H1 (cell line): Measurements from ENCODE around the gene ZMYND10. TPM values are rescaled to one million over a fixed set of nuclear protein-coding genes. Genes with fewer than 3 reads are reported as not detected.

Source experiments
- CTCF ChIA-PET: fragments of 300-600 bp; sonication (Branson Sonifier 250); formaldehyde crosslinking; loops from one replicate; lab custom pipeline; 2021; ENCODE audit not compliant: partially characterized antibody; lab: Charles Lee
- POLR2A ChIA-PET: fragments of 300-600 bp; sonication (Branson Sonifier 250); formaldehyde crosslinking; loops from one replicate; lab custom pipeline; 2021; ENCODE audit warnings: inconsistent platforms; ENCODE audit not compliant: partially characterized antibody; lab: Charles Lee
- DNase-seq, 2 experiments: peaks; one replicate each; pipeline versions ENCODE4 v3.0.0 to v3.0.0-alpha.2; 2010 to 2022; ENCODE audit warnings: low spot score in 2 of 2, low read depth in 1 of 2, mixed read lengths in 1 of 2
- FAIRE-seq: peaks from 2 replicates; lab custom pipeline; 2011; peaks lifted over from hg19 to GRCh38; lab: Jason Lieb, UNC
- H2AFZ ChIP-seq: 2 replicates; pipeline ENCODE4 v1.8.1; 2012; ENCODE audit warnings: low read length, inconsistent platforms
- H2AK5ac ChIP-seq: 2 replicates; pipeline ENCODE4 v1.6.1; 2013; ENCODE audit warnings: low read depth, low read length
- H2BK120ac ChIP-seq: replicated peaks from 2 replicates; pipeline ENCODE3; 2013; ENCODE audit warnings: low read depth, low read length, inconsistent platforms
- H2BK12ac ChIP-seq: 2 replicates; pipeline ENCODE4 v1.6.1; 2013; ENCODE audit warnings: low read depth, low read length
- H2BK15ac ChIP-seq: 2 replicates; pipeline ENCODE4 v1.6.1; 2013; ENCODE audit warnings: low read length
- H2BK20ac ChIP-seq: 2 replicates; pipeline ENCODE4 v1.6.1; 2013; ENCODE audit warnings: low read length
- H2BK5ac ChIP-seq: 2 replicates; pipeline ENCODE4 v1.6.1; 2013; ENCODE audit warnings: low read depth, low read length
- H3K14ac ChIP-seq: 2 replicates; pipeline ENCODE4 v1.6.1; 2013; ENCODE audit warnings: inconsistent platforms; ENCODE audit not compliant: insufficient read length
- H3K18ac ChIP-seq: 2 replicates; pipeline ENCODE4 v1.6.1; 2013; ENCODE audit warnings: low read length; ENCODE audit errors: extremely low read depth
- H3K23ac ChIP-seq: 2 replicates; pipeline ENCODE4 v1.6.1; 2013; ENCODE audit warnings: inconsistent platforms; ENCODE audit not compliant: insufficient read length
- H3K23me2 ChIP-seq: 2 replicates; pipeline ENCODE4 v1.6.1; 2013; ENCODE audit warnings: low read depth, low read length
- H3K27ac ChIP-seq: 2 replicates; pipeline ENCODE4 v1.6.1; 2011; ENCODE audit warnings: low read depth, low read length, inconsistent platforms
- H3K27me3 ChIP-seq, 4 experiments: replicated peaks in 1 of 4; 1 replicate in 1 of 4; 2 replicates in 3 of 4; pipeline versions ENCODE4 v1.6.1 to v1.8.1; 2011 to 2013; ENCODE audit warnings: low read length in 3 of 4, mild to moderate bottlenecking in 3 of 4, inconsistent platforms in 2 of 4, mixed read lengths in 2 of 4, moderate library complexity in 1 of 4; ENCODE audit not compliant: control insufficient read depth in 3 of 4, insufficient read depth in 3 of 4; ENCODE audit errors: extremely low read depth in 1 of 4
- H3K36me3 ChIP-seq, 4 experiments: 2 replicates each; pipeline versions ENCODE4 v1.6.1 to v1.8.1; 2011 to 2013; ENCODE audit warnings: mild to moderate bottlenecking in 4 of 4, low read length in 3 of 4, moderate library complexity in 2 of 4, control low read depth in 1 of 4, inconsistent platforms in 1 of 4; ENCODE audit not compliant: insufficient read depth in 4 of 4, control insufficient read depth in 2 of 4
- H3K4ac ChIP-seq: replicated peaks from 2 replicates; pipeline ENCODE3; 2013; ENCODE audit warnings: low read length, low read depth, mixed read lengths, inconsistent platforms; ENCODE audit not compliant: insufficient read length
- H3K4me1 ChIP-seq, 4 experiments: replicated peaks in 1 of 4; 1 replicate in 1 of 4; 2 replicates in 3 of 4; pipeline versions ENCODE4 v1.6.1 to v1.8.1; 2011 to 2013; ENCODE audit warnings: low read length in 3 of 4, inconsistent platforms in 2 of 4, mixed read lengths in 1 of 4; ENCODE audit not compliant: insufficient read depth in 4 of 4, control insufficient read depth in 3 of 4
- H3K4me2 ChIP-seq, 2 experiments: 2 replicates each; pipeline versions ENCODE4 v1.6.1 to v1.8.1; 2011 to 2013; ENCODE audit warnings: low read depth in 2 of 2, low read length in 2 of 2, control low read depth in 1 of 2, inconsistent platforms in 1 of 2, mild to moderate bottlenecking in 1 of 2; ENCODE audit not compliant: insufficient read depth in 1 of 2
- H3K4me3 ChIP-seq, 4 experiments: fragments of 200-600, 300-600 bp in 1 of 4; sonication (generic), shearing (Covaris generic), sonication (Bioruptor Twin) in 1 of 4; 2 replicates each; pipeline versions ENCODE4 v1.5.1 to v1.8.1; 2011 to 2016; ENCODE audit warnings: low read length in 4 of 4, low read depth in 3 of 4, control low read depth in 2 of 4, inconsistent platforms in 2 of 4, mild to moderate bottlenecking in 2 of 4, mixed read lengths in 1 of 4, moderate library complexity in 1 of 4; ENCODE audit not compliant: insufficient read depth in 2 of 4; ENCODE audit errors: extremely low read depth in 1 of 4
- H3K56ac ChIP-seq: replicated peaks from 2 replicates; pipeline ENCODE3; 2013; ENCODE audit warnings: low read depth, mild to moderate bottlenecking, mixed read lengths, low read length, inconsistent platforms; ENCODE audit not compliant: insufficient read length
- H3K79me1 ChIP-seq: 2 replicates; pipeline ENCODE4 v1.6.1; 2013; ENCODE audit warnings: low read depth, low read length, control low read depth
- H3K79me2 ChIP-seq, 2 experiments: 2 replicates each; pipeline versions ENCODE4 v1.6.1 to v1.8.1; 2012 to 2013; ENCODE audit warnings: low read length in 2 of 2, mild to moderate bottlenecking in 2 of 2, inconsistent platforms in 1 of 2; ENCODE audit not compliant: insufficient read depth in 2 of 2, control insufficient read depth in 1 of 2
- H3K9ac ChIP-seq, 4 experiments: replicated peaks in 1 of 4; 1 replicate in 1 of 4; 2 replicates in 3 of 4; pipeline versions ENCODE4 v1.6.1 to v1.8.1; 2011 to 2013; ENCODE audit warnings: low read depth in 3 of 4, low read length in 3 of 4, control low read depth in 2 of 4, mild to moderate bottlenecking in 2 of 4, moderate library complexity in 2 of 4, inconsistent platforms in 1 of 4; ENCODE audit errors: extremely low read depth in 1 of 4
- H3K9me3 ChIP-seq, 2 experiments: 2 replicates each; pipeline versions ENCODE4 v1.6.1 to v1.8.1; 2012 to 2013; ENCODE audit warnings: mild to moderate bottlenecking in 2 of 2, moderate library complexity in 2 of 2, control low read depth in 1 of 2, inconsistent platforms in 1 of 2, low read depth in 1 of 2, low read length in 1 of 2, mixed read lengths in 1 of 2; ENCODE audit not compliant: insufficient read depth in 2 of 2
- H4K20me1 ChIP-seq, 2 experiments: replicated peaks in 1 of 2; 2 replicates each; pipeline versions ENCODE3 to v1.8.1; 2011 to 2013; ENCODE audit warnings: inconsistent platforms in 2 of 2, low read length in 2 of 2, mild to moderate bottlenecking in 1 of 2; ENCODE audit not compliant: insufficient read depth in 2 of 2, control insufficient read depth in 1 of 2
- H4K5ac ChIP-seq: 2 replicates; pipeline ENCODE4 v1.6.1; 2013; ENCODE audit warnings: low read length, low read depth, mixed read lengths, inconsistent platforms; ENCODE audit not compliant: insufficient read length
- H4K8ac ChIP-seq: 2 replicates; pipeline ENCODE4 v1.8.0; 2013; ENCODE audit warnings: mild to moderate bottlenecking, moderate library complexity, low read length, inconsistent platforms; ENCODE audit not compliant: insufficient read depth; ENCODE audit errors: extremely low read depth
- H4K91ac ChIP-seq: replicated peaks from 2 replicates; pipeline ENCODE3; 2013; ENCODE audit warnings: low read length, mixed read lengths, inconsistent platforms; ENCODE audit not compliant: insufficient read length
- ASH2L ChIP-seq: fragments of 200-600, 300-600 bp; sonication (generic); IDR thresholded peaks from one replicate; pipeline ENCODE4 v1.7.1; 2017; ENCODE audit warnings: low read length
- NANOG ChIP-seq: IDR thresholded peaks from 2 replicates; pipeline ENCODE4 v1.6.1; 2011; ENCODE audit warnings: low read length, low read depth, mild to moderate bottlenecking, inconsistent platforms; ENCODE audit not compliant: insufficient read depth, poor library complexity, severe bottlenecking
- WGBS, 2 experiments: shearing (Covaris generic) in 1 of 2; methylation state at CpG; one replicate each; pipeline versions ENCODE4 v1.1.6 to v1.1.7; 2013 to 2015; ENCODE audit warnings: low lambda C conversion rate in 2 of 2, mixed read lengths in 2 of 2, inconsistent platforms in 1 of 2, low coverage in 1 of 2, missing lambda C conversion rate in 1 of 2; ENCODE audit not compliant: insufficient replicate concordance in 2 of 2, insufficient coverage in 1 of 2, insufficient read length in 1 of 2; ENCODE audit errors: extremely low coverage in 1 of 2, missing lambda C conversion rate in 1 of 2; 5-methylcytosine and 5-hydroxymethylcytosine counted together
- polyA plus RNA-seq, 7 experiments: library from polyadenylated mRNA; depleted of rRNA in 3 of 7; stranded (reverse) in 5 of 7; unstranded in 2 of 7; fragments of >200 nt in 5 of 7; fragments of 200-250 nt in 2 of 7; gene quantifications; 1 replicate in 5 of 7; 2 replicates in 1 of 7; 4 replicates in 1 of 7; pipeline versions ENCODE4 v1.2.1 to v1.2.3, GENCODE V29; 2011 to 2013; ENCODE audit warnings: missing spikeins in 2 of 7, mixed read lengths in 2 of 7
- total RNA-seq: library from RNA; stranded (reverse); fragmentation: NEBNext Ultra II Directional; extraction: Animal tissue kit (Norgen Biotek cat#: 25700); gene quantifications from 2 replicates; pipeline ENCODE4 v1.2.1, GENCODE V29; 2021

ZMYND10 gene
- total and polyA plus RNA-seq, 2 of the 8 experiments (the other 6 are each of a cell fraction or from before 2014, with no cell fraction given) = 0.56 to 0.79 TPM

- Histone ChIP-seq H3K79me2 (peaks cover 0 to 11% of the 10 kb centered on the region in 2 experiments; a peak in 2 of 4 replicates), H3K79me1 (peaks cover 5% of the 10 kb centered on the region; the same call in 1 of the 2 replicates), H3K23ac (no peak within 1 kb of the TSS), H4K20me1 (peaks cover 6 to 8% of the 10 kb centered on the region in 2 experiments), H2BK12ac (no peak within 1 kb of the TSS), H3K27ac (peak within 1 kb of the TSS; percentile 49; the same call in 1 of the 2 replicates), H4K5ac (peak within 1 kb of the TSS; percentile 58), H3K14ac (no peak within 1 kb of the TSS), H2BK20ac (no peak within 1 kb of the TSS), H2BK15ac (peak within 1 kb of the TSS; percentile 61; the same call in 1 of the 2 replicates), H3K9me3 (no peaks in the 10 kb centered on the region), H2AK5ac (no peak within 1 kb of the TSS), H3K9ac (peak within 1 kb of the TSS; percentile 65 to 74 (median 72)), H2AFZ (peak within 1 kb of the TSS; percentile 71), H3K4me2 (peak within 1 kb of the TSS; percentile 72 to 98), H3K4me3 (peak within 1 kb of the TSS; percentile 52 to 97 (median 90)), H2BK120ac (no peak within 1 kb of the TSS), H3K36me3 (peaks cover 11 to 31% (median 23%) of the 10 kb centered on the region in 4 experiments; a peak in 7 of 8 replicates), H3K4ac (no peak within 1 kb of the TSS), H4K91ac (no peak within 1 kb of the TSS), H3K18ac (no peak within 1 kb of the TSS), H3K56ac (peak within 1 kb of the TSS; percentile 42), H3K23me2 (peaks cover 11% of the 10 kb centered on the region; the same call in 1 of the 2 replicates), H2BK5ac (peak within 1 kb of the TSS; percentile 44; the same call in 1 of the 2 replicates), H4K8ac (peak within 1 kb of the TSS; percentile 94; the same call in 1 of the 2 replicates), H3K27me3 (no peaks in the 10 kb centered on the region), H3K4me1 (peaks cover 0 to 19% (median 7%) of the 10 kb centered on the region in 4 experiments; a peak in 6 of 7 replicates)
- DNase-seq (peak; percentile 82 to 96), FAIRE-seq (no peak)
- WGBS, 2 experiments = 7% methylated on average over 50 of the region's 55 CpGs; no CpG with 5 or more reads in 1 of the 2 experiments
- CTCF ChIA-PET = interaction anchor here (0.7 to 7.5 kb wide), 13 partner anchors 9 to 291 kb away, joined by 3 to 75 read pairs (median 3); partner anchors contain the start of genes HYAL3, LSMEM2 and NAA80
- POLR2A ChIA-PET = interaction anchor here (0.6 to 6.4 kb wide), 13 partner anchors 8 to 172 kb away, joined by 3 to 36 read pairs (median 4); partner anchors contain the start of genes HYAL1, HYAL2, IFRD2 and RASSF1
- TF ChIP-seq NANOG (peak; percentile 41), ASH2L (peak; percentile 60)
These were observed 17.4 kb downstream of the ZMYND10 start, which contains the start of gene TUSC2 for GRCh38 chr3:50327943-50328691. TUSC2 (minus strand) TSS chr3:50328223; CDS start chr3:50328099, 124 bp downstream.
